ENCODE results near the gene CACNA2D1.

DNA sequence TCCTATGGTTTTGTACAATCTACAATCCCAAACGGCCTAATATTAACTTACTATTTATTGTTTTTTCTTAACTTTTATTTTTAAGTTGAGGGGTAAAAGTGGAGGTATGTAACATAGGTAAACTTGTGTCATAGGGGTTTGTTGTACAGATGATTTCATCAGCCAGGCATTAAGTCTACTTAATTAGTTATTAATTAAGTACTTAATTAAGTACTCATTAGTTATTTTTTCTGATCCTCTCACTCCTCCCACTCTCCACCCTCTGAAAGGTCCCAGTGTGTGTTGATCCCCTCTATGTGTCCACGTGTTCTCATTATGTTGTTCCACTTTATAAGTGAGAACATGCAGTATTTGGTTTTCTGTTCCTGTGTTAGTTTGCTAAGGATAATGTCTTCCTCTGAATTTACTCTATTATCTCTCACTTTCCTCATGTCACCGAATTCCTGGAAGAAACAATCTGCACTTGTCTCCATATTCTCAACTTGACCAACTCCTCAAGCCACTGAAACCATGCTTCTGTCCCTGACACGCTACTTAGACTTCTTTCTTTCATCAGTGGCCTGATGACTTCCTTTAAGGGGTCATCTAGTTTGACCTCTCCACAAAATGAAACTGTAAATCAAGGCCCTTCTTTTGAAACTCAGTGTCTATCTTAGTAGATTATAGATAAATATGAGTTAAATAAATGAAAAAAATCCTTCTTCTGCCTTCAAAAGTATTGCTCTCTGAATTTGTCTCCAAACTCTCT is 9.1 kb downstream of the CACNA2D1 start:
- TF ChIP-seq CTCF (conservative IDR thresholded peaks at IDR 0.05; ENCODE audit: low read depth, low read length) (no peak), EZH2phosphoT487 (IDR thresholded peaks at IDR 0.05; ENCODE audit: borderline replicate concordance, low read length) (no peak), EZH2 (IDR thresholded peaks at IDR 0.05; ENCODE audit: low read length, unreplicated experiment) (no peak)

All from PC-3 (cell line).